ENCODE measurements around the gene FCGBP. TPM values are rescaled to one million over a fixed set of nuclear protein-coding genes. Genes with fewer than 3 reads are reported as not detected.

Gene FCGBP
- total RNA-seq, 1 experiment from 2014 or later, result 8.7 TPM

DNA sequence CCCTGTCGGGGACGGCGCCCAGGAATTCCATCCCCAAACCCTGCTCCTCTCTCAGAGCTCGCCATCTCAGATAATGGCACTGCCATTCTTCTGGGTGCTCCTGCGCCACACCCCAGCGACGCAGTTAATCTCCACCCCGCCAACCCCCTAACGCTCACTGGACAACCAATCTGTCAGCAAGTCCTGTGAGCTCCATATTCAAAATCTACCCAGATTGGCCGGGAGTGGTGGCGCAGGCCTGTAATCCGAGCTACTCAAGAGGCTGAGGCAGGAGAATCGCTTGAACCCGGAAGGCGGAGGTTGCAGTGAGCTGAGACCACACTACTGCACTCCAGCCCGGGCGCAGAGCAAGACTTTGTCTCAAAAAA is 18.6 kb downstream of the FCGBP start:
- Histone ChIP-seq H3K36me3 (ENCODE audit: insufficient read depth, low read length, poor library complexity, severe bottlenecking) (peaks cover 6% of the 10 kb centered on the region), H3K27me3 (replicated peaks; ENCODE audit: insufficient read depth, low read depth, low read length, poor library complexity) (no peaks in the 10 kb centered on the region), H3K27ac (ENCODE audit: low read depth, low read length, poor library complexity, severe bottlenecking) (no peak overlapping the region), H3K4me3 (ENCODE audit: low read depth, low read length, poor library complexity, severe bottlenecking) (no peak overlapping the region), H3K9me3 (ENCODE audit: low read depth, low read length, poor library complexity, severe bottlenecking) (no peaks in the 10 kb centered on the region), H3K4me1 (ENCODE audit: insufficient read depth, low read length, poor library complexity, severe bottlenecking) (no peaks in the 10 kb centered on the region)
- intact Hi-C loops (cut with micrococcal nuclease; ENCODE audit: unreplicated experiment), result no loop called here
- TF ChIP-seq, protein P1, sequence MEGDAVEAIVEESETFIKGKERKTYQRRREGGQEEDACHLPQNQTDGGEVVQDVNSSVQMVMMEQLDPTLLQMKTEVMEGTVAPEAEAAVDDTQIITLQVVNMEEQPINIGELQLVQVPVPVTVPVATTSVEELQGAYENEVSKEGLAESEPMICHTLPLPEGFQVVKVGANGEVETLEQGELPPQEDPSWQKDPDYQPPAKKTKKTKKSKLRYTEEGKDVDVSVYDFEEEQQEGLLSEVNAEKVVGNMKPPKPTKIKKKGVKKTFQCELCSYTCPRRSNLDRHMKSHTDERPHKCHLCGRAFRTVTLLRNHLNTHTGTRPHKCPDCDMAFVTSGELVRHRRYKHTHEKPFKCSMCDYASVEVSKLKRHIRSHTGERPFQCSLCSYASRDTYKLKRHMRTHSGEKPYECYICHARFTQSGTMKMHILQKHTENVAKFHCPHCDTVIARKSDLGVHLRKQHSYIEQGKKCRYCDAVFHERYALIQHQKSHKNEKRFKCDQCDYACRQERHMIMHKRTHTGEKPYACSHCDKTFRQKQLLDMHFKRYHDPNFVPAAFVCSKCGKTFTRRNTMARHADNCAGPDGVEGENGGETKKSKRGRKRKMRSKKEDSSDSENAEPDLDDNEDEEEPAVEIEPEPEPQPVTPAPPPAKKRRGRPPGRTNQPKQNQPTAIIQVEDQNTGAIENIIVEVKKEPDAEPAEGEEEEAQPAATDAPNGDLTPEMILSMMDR (conservative IDR thresholded peaks at IDR 0.05; ENCODE audit: low read depth, low read length), result no peak
- no peak for TF ChIP-seq EZH2 (IDR thresholded peaks at IDR 0.05; ENCODE audit: borderline replicate concordance, low read depth, low read length, poor library complexity, severe bottlenecking)
- DNase-seq (ENCODE audit: low spot score), result no peak
- POLR2A ChIA-PET (ENCODE audit: low non-redundant PET), result no interaction called here
- CTCF ChIA-PET, result no interaction called here
- no TSS peak for BruUV-seq (replicated peaks)

GRCh38 chr19:39915101-39915847 is 19.2 kb downstream of the FCGBP start:
- no peak overlapping the region for H3K4me3 ChIP-seq (ENCODE audit: low read depth, low read length, poor library complexity, severe bottlenecking)
- no peak for TF ChIP-seq EZH2 (IDR thresholded peaks at IDR 0.05; ENCODE audit: borderline replicate concordance, low read depth, low read length, poor library complexity, severe bottlenecking)
- TF ChIP-seq, protein P1 (conservative IDR thresholded peaks at IDR 0.05; ENCODE audit: low read depth, low read length), result no peak
- no peaks in the 10 kb centered on the region for H3K4me1 ChIP-seq (ENCODE audit: insufficient read depth, low read length, poor library complexity, severe bottlenecking)
- no TSS peak for BruUV-seq (replicated peaks)
- no peak overlapping the region for H3K27ac ChIP-seq (ENCODE audit: low read depth, low read length, poor library complexity, severe bottlenecking)
- intact Hi-C loops (cut with micrococcal nuclease; ENCODE audit: unreplicated experiment), result no loop called here
- no peak for DNase-seq (ENCODE audit: low spot score)
- H3K36me3 ChIP-seq (ENCODE audit: insufficient read depth, low read length, poor library complexity, severe bottlenecking), result peaks cover 6% of the 10 kb centered on the region
- CTCF ChIA-PET, result no interaction called here
- H3K27me3 ChIP-seq (replicated peaks; ENCODE audit: insufficient read depth, low read depth, low read length, poor library complexity), result no peaks in the 10 kb centered on the region
- POLR2A ChIA-PET (ENCODE audit: low non-redundant PET), result no interaction called here
- no peaks in the 10 kb centered on the region for H3K9me3 ChIP-seq (ENCODE audit: low read depth, low read length, poor library complexity, severe bottlenecking)

DNA sequence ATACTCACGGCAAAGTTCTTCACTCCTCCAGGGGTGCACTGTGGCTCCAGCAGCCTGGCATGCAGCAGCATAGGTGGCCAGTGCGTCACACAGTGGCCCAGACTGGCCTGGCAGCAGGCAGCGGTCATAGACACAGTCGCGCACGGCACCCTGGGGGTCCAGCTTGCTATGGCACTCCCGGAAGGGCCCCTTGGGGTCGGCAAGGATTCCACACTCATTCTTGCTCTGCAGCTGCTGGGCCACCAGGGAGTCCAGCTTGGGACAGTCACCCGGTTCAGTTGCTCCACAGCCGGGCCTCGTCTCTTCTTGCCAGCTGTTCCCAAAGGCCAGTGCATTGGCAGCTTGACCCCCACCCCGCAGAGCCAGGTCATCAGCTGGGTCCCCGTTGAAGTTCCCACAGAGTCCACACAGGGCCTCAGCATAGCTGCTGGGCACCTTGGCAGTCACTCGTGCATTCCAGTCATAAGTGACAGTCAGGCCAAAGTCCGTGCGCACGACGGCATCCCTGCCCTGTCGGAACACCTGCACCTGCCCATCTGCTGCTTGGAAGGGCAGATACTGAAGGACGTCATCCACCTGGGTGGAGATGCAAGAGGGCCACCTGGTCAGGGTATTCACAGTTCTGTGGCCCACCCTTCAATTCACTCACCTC is 20.6 kb downstream of the FCGBP start:
- H3K4me3 ChIP-seq (ENCODE audit: low read depth, low read length, poor library complexity, severe bottlenecking), result no peak overlapping the region
- no peaks in the 10 kb centered on the region for H3K9me3 ChIP-seq (ENCODE audit: low read depth, low read length, poor library complexity, severe bottlenecking)
- intact Hi-C loops (cut with micrococcal nuclease; ENCODE audit: unreplicated experiment), result no loop called here
- ChIA-PET POLR2A (ENCODE audit: low non-redundant PET) (no interaction called here), CTCF (no interaction called here)
- H3K27me3 ChIP-seq (replicated peaks; ENCODE audit: insufficient read depth, low read depth, low read length, poor library complexity), result no peaks in the 10 kb centered on the region
- H3K4me1 ChIP-seq (ENCODE audit: insufficient read depth, low read length, poor library complexity, severe bottlenecking), result no peaks in the 10 kb centered on the region
- H3K27ac ChIP-seq (ENCODE audit: low read depth, low read length, poor library complexity, severe bottlenecking), result no peak overlapping the region
- no peak for DNase-seq (ENCODE audit: low spot score)
- TF ChIP-seq EZH2 (IDR thresholded peaks at IDR 0.05; ENCODE audit: borderline replicate concordance, low read depth, low read length, poor library complexity, severe bottlenecking), result no peak
- TF ChIP-seq, protein P1 (conservative IDR thresholded peaks at IDR 0.05; ENCODE audit: low read depth, low read length), result no peak
- peaks cover 6% of the 10 kb centered on the region for H3K36me3 ChIP-seq (ENCODE audit: insufficient read depth, low read length, poor library complexity, severe bottlenecking)
- BruUV-seq (replicated peaks), result no TSS peak

All from A673 (cell line).